IMR-90 (cell line): ENCODE data around the gene SLC30A5. TPM values are rescaled to one million over a fixed set of nuclear protein-coding genes. Genes with fewer than 3 reads are reported as not detected.

Experiments used
- ATAC-seq: fragments of 200-7000 bp; cut with Tn5 transposase; 2 replicates; pipeline ENCODE4 v1.9.1; 2020; ENCODE audit warnings: low read depth, mild to moderate bottlenecking, moderate library complexity
- BruUV-seq: library from RNA; stranded (reverse); fragments of 400-500 nt; replicated peaks from 2 replicates; lab custom pipeline; 2021; lab: Mats Ljungman, UMichigan
- CTCF ChIA-PET: fragments of 300-600 bp; formaldehyde crosslinking; extraction: SDS; loops from one replicate; lab custom pipeline; 2021; ENCODE audit warnings: antibody characterized with exemption; lab: Yijun Ruan, JAX
- POLR2A ChIA-PET: fragments of 300-600 bp; sonication (Branson Sonifier 250); formaldehyde crosslinking; loops from one replicate; lab custom pipeline; 2022; ENCODE audit warnings: antibody characterized with exemption; ENCODE audit not compliant: unreplicated experiment; lab: Charles Lee
- DNase-seq: peaks from one replicate; pipeline ENCODE4 v3.0.0; 2013
- H2AFZ ChIP-seq: replicated peaks from 2 replicates; pipeline ENCODE3; 2013; ENCODE audit warnings: low read length, mild to moderate bottlenecking; ENCODE audit not compliant: poor library complexity
- H2AK5ac ChIP-seq: 2 replicates; pipeline ENCODE4 v1.6.1; 2013; ENCODE audit warnings: low read depth, low read length, inconsistent platforms
- H2AK9ac ChIP-seq: replicated peaks from 2 replicates; pipeline ENCODE3; 2013; ENCODE audit warnings: mild to moderate bottlenecking, low read depth, low read length, moderate library complexity; ENCODE audit not compliant: poor library complexity
- H2BK120ac ChIP-seq: 2 replicates; pipeline ENCODE4 v1.6.1; 2013; ENCODE audit warnings: low read depth, low read length, inconsistent platforms
- H2BK15ac ChIP-seq: 3 replicates; pipeline ENCODE4 v1.6.1; 2013; ENCODE audit warnings: low read depth, low read length, inconsistent platforms
- H2BK20ac ChIP-seq: 2 replicates; pipeline ENCODE4 v1.6.1; 2013; ENCODE audit warnings: low read depth, mild to moderate bottlenecking, inconsistent platforms, low read length, moderate library complexity
- H2BK5ac ChIP-seq: 2 replicates; pipeline ENCODE4 v1.6.1; 2013; ENCODE audit warnings: mild to moderate bottlenecking, low read depth, low read length, inconsistent platforms; ENCODE audit not compliant: poor library complexity, severe bottlenecking
- H3K14ac ChIP-seq: replicated peaks from 2 replicates; pipeline ENCODE4 v1.6.1; 2013; ENCODE audit warnings: low read depth, low read length, inconsistent platforms
- H3K18ac ChIP-seq: 2 replicates; pipeline ENCODE4 v1.6.1; 2013; ENCODE audit warnings: low read depth, low read length, control low read depth
- H3K23ac ChIP-seq: 2 replicates; pipeline ENCODE4 v1.6.1; 2013; ENCODE audit warnings: low read depth, low read length, inconsistent platforms
- H3K27ac ChIP-seq: 2 replicates; pipeline ENCODE4 v1.5.1; 2013; ENCODE audit warnings: mild to moderate bottlenecking, control low read depth, low read length; ENCODE audit not compliant: insufficient read depth
- H3K27me3 ChIP-seq: 2 replicates; pipeline ENCODE4 v1.6.1; 2013; ENCODE audit warnings: low read length; ENCODE audit not compliant: control insufficient read depth, insufficient read depth
- H3K36me3 ChIP-seq: 2 replicates; pipeline ENCODE4 v1.6.1; 2013; ENCODE audit warnings: low read length, mixed read lengths; ENCODE audit not compliant: control insufficient read depth, insufficient read depth
- H3K4ac ChIP-seq: 2 replicates; pipeline ENCODE4 v1.6.1; 2013; ENCODE audit warnings: low read depth, low read length, inconsistent platforms
- H3K4me1 ChIP-seq: 2 replicates; pipeline ENCODE4 v1.6.1; 2013; ENCODE audit warnings: low read length, mixed read lengths; ENCODE audit not compliant: control insufficient read depth, insufficient read depth
- H3K4me2 ChIP-seq: 2 replicates; pipeline ENCODE4 v1.6.1; 2013; ENCODE audit warnings: low read depth, mild to moderate bottlenecking, control low read depth, low read length, moderate library complexity
- H3K4me3 ChIP-seq: 2 replicates; pipeline ENCODE4 v1.5.1; 2013; ENCODE audit warnings: low read depth, mild to moderate bottlenecking, control low read depth, low read length, moderate library complexity; ENCODE audit not compliant: insufficient read depth
- H3K56ac ChIP-seq: 2 replicates; pipeline ENCODE4 v1.6.1; 2013; ENCODE audit warnings: low read length, inconsistent platforms; ENCODE audit not compliant: insufficient read depth; ENCODE audit errors: extremely low read depth
- H3K79me1 ChIP-seq, 2 experiments: 2 replicates each; pipeline ENCODE4 v1.6.1; 2013; ENCODE audit warnings: low read length in 2 of 2, inconsistent platforms in 1 of 2, low read depth in 1 of 2
- H3K9ac ChIP-seq: 2 replicates; pipeline ENCODE4 v1.6.1; 2013; ENCODE audit warnings: low read depth, low read length, control low read depth
- H3K9me1 ChIP-seq: 2 replicates; pipeline ENCODE4 v1.6.1; 2013; ENCODE audit warnings: low read length, inconsistent platforms; ENCODE audit not compliant: insufficient read depth
- H3K9me3 ChIP-seq: 2 replicates; pipeline ENCODE4 v1.6.1; 2013; ENCODE audit warnings: low read length; ENCODE audit not compliant: control insufficient read depth, insufficient read depth
- H4K20me1 ChIP-seq: 2 replicates; pipeline ENCODE4 v1.6.1; 2013; ENCODE audit warnings: low read length, inconsistent platforms; ENCODE audit not compliant: insufficient read depth
- H4K5ac ChIP-seq: 2 replicates; pipeline ENCODE4 v1.6.1; 2013; ENCODE audit warnings: mild to moderate bottlenecking, low read depth, low read length, control low read depth
- H4K8ac ChIP-seq, 2 experiments: 2 replicates each; pipeline ENCODE4 v1.6.1; 2013; ENCODE audit warnings: low read depth in 2 of 2, low read length in 2 of 2, control low read depth in 1 of 2, inconsistent platforms in 1 of 2
- H4K91ac ChIP-seq: 2 replicates; pipeline ENCODE4 v1.6.1; 2013; ENCODE audit warnings: low read depth, low read length, inconsistent platforms; ENCODE audit not compliant: insufficient read depth
- MAFK ChIP-seq: IDR thresholded peaks from 2 replicates; pipeline ENCODE4 v1.6.1; 2012; ENCODE audit warnings: low read depth, low read length, improper control_type of control experiment
- MAZ ChIP-seq: IDR thresholded peaks from 2 replicates; pipeline ENCODE4 v1.6.1; 2012; ENCODE audit warnings: low read depth, mild to moderate bottlenecking, low read length, improper control_type of control experiment, moderate library complexity, borderline replicate concordance
- WGBS, 2 experiments: methylation state at CpG; one replicate each; pipeline versions ENCODE4 v1.1.5 to v1.1.7; 2013; ENCODE audit warnings: missing lambda C conversion rate in 2 of 2; ENCODE audit not compliant: insufficient read length in 1 of 2; ENCODE audit errors: extremely low coverage in 2 of 2; 5-methylcytosine and 5-hydroxymethylcytosine counted together
- dilution Hi-C: fragments of 300-500 bp; cut with HindIII; formaldehyde crosslinking; loops from one replicate; pipeline ENCODE4 v1.14.3; 2018; ENCODE audit warnings: low sequenced_read_pairs; ENCODE audit not compliant: unreplicated experiment
- in situ Hi-C: fragments of 300-500 bp; cut with MboI; formaldehyde crosslinking; loops from 3 replicates; pipeline ENCODE4 v1.14.3; 2019; ENCODE audit warnings: low sequenced_read_pairs, inconsistent platforms, mixed read lengths
- intact Hi-C: fragments of 100-400 bp; cut with micrococcal nuclease; formaldehyde crosslinking; loops from 2 replicates; pipeline ENCODE4 v1.10.0; 2022
- polyA plus RNA-seq, 3 experiments: library from polyadenylated mRNA; depleted of rRNA; stranded (reverse); fragments of >200 nt; gene quantifications; 2 replicates each; pipeline ENCODE4 v1.2.3, GENCODE V29; 2012; ENCODE audit warnings: low replicate concordance in 1 of 3
- total RNA-seq: library from RNA; depleted of rRNA; stranded (reverse); fragments of >200 nt; gene quantifications from 2 replicates; pipeline ENCODE4 v1.2.3, GENCODE V29; 2012

SLC30A5 gene
- total and polyA plus RNA-seq, 2 of the 4 experiments (the other 2 are of a cell fraction), result 21.2 to 34.8 TPM

DNA sequence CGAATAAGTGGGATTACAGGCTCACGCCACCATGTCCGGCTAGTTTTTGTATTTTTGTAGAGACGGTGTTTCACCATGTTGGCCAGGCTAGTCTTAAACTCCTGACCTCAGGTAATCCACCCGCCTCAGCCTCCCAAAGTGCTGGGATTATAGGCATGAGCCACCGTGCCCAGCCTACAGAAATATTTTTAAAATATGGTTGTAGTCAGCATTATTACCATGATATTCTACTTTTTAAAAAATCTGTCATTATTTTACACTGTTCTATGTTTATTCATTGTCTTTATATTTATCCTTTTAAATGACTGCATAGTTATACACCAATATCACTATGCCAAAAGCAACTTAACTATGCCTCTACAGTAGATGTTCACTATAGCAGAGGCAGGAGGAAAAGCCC is 41.6 kb upstream of the SLC30A5 start:
- Histone ChIP-seq H3K27ac (no peak overlapping the region), H3K27me3 (no peaks in the 10 kb centered on the region), H4K20me1 (no peaks in the 10 kb centered on the region), H3K79me1 (no peaks in the 10 kb centered on the region), H2AFZ (no peak overlapping the region), H3K4me3 (no peak overlapping the region), H3K56ac (no peak overlapping the region), H2AK5ac (no peak overlapping the region), H3K36me3 (no peaks in the 10 kb centered on the region), H4K8ac (no peak overlapping the region), H2BK120ac (no peak overlapping the region), H3K4ac (no peak overlapping the region), H2BK5ac (no peak overlapping the region), H3K4me1 (no peaks in the 10 kb centered on the region), H3K14ac (no peak overlapping the region), H2AK9ac (no peak overlapping the region), H2BK15ac (no peak overlapping the region), H3K9ac (no peak overlapping the region), H2BK20ac (no peak overlapping the region), H3K9me1 (no peaks in the 10 kb centered on the region), H3K23ac (no peak overlapping the region), H3K4me2 (no peak overlapping the region), H3K18ac (no peak overlapping the region), H3K9me3 (no peaks in the 10 kb centered on the region), H4K5ac (no peak overlapping the region), H4K91ac (no peak overlapping the region)
- dilution Hi-C loops (no loop called here), in situ Hi-C loops (no loop called here), intact Hi-C loops (no loop called here)
- 76% methylated on average over 2 of the region's 6 CpGs; no CpG with 5 or more reads in 1 of the 2 experiments for WGBS, 2 experiments
- no peak for ATAC-seq
- POLR2A ChIA-PET, result no interaction called here
- no TSS peak for BruUV-seq
- TF ChIP-seq MAFK (0 out of 2 replicates have a peak, but pooled peaks have one; percentile 14), MAZ (no peak)
- CTCF ChIA-PET, result no interaction called here
- no peak for DNase-seq
